ENCODE results near the gene PCP2. TPM values are rescaled to one million over a fixed set of nuclear protein-coding genes. Genes with fewer than 3 reads are reported as not detected.

Gene PCP2
- total and polyA plus RNA-seq, 2 of the 13 experiments (the other 11 are each of a cell fraction or from before 2014, with no cell fraction given), result 0.62 TPM; not detected in 1

DNA sequence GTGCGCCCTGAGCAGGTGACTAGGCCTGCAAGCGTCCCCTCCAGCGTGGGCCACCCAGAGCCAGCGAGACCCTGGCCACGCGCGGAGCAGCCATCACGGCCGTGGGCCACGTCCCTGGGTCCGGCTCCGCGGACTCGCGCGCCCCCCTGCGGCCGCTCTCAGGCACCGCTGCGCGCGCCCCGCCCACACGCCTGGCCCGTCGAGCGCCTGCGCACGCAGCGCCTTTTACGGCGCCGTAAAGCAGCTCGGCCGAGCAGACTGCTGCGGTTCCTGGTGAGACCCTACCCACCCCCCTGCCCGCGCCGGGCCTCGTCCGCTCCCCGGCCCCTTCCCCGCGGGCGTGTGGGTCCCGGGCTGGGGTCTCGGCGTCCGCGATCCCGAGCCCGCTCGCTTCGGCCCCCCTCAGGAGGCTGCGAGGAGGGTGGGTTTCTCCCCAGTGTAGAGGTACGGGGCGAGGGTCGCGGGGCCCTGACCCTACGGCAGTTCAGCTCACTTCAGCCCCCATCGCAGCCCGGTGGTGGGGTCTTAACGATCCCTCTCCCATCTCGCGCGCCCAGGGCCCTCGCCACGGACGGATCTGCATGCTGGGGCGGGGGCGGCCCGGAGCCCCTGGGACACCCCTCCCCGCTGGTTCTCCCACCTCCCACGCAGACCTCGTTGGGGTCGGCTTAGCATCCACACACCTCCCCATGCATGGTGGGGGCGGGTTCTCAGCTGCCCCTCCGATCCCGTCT, 47.3 kb upstream of the PCP2 start, which contains the start of gene TRAPPC5 (continued):
- TF ChIP-seq NFAT5 (CRISPR knock-in tag; IDR thresholded peaks at IDR 0.05), result 0 out of 2 replicates have a peak, but pooled peaks have one; percentile 44
- TF ChIP-seq ZNF234 (CRISPR knock-in tag; conservative IDR thresholded peaks at IDR 0.05), result 0 out of 2 replicates have a peak, but pooled peaks have one; percentile 68
- no peak for TF ChIP-seq TBX3 (IDR thresholded peaks at IDR 0.05; ENCODE audit: borderline replicate concordance)
- TF ChIP-seq, protein P1, sequence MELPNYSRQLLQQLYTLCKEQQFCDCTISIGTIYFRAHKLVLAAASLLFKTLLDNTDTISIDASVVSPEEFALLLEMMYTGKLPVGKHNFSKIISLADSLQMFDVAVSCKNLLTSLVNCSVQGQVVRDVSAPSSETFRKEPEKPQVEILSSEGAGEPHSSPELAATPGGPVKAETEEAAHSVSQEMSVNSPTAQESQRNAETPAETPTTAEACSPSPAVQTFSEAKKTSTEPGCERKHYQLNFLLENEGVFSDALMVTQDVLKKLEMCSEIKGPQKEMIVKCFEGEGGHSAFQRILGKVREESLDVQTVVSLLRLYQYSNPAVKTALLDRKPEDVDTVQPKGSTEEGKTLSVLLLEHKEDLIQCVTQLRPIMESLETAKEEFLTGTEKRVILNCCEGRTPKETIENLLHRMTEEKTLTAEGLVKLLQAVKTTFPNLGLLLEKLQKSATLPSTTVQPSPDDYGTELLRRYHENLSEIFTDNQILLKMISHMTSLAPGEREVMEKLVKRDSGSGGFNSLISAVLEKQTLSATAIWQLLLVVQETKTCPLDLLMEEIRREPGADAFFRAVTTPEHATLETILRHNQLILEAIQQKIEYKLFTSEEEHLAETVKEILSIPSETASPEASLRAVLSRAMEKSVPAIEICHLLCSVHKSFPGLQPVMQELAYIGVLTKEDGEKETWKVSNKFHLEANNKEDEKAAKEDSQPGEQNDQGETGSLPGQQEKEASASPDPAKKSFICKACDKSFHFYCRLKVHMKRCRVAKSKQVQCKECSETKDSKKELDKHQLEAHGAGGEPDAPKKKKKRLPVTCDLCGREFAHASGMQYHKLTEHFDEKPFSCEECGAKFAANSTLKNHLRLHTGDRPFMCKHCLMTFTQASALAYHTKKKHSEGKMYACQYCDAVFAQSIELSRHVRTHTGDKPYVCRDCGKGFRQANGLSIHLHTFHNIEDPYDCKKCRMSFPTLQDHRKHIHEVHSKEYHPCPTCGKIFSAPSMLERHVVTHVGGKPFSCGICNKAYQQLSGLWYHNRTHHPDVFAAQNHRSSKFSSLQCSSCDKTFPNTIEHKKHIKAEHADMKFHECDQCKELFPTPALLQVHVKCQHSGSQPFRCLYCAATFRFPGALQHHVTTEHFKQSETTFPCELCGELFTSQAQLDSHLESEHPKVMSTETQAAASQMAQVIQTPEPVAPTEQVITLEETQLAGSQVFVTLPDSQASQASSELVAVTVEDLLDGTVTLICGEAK (IDR thresholded peaks at IDR 0.05), result no peak
- TF ChIP-seq, protein P1 (CRISPR knock-in tag; IDR thresholded peaks at IDR 0.05), result peak; percentile 30; the same call in 1 of the 2 replicates
- peak; percentile 87 for TF ChIP-seq ZNF274 (CRISPR knock-in tag; IDR thresholded peaks at IDR 0.05)
- TF ChIP-seq RXRA (CRISPR knock-in tag; IDR thresholded peaks at IDR 0.05), result peak; percentile 2; the same call in 1 of the 2 replicates
- no peak for TF ChIP-seq GTF2F1 (IDR thresholded peaks at IDR 0.05; ENCODE audit: low read length)
- TF ChIP-seq PLSCR1 (CRISPR knock-in tag; IDR thresholded peaks at IDR 0.05; ENCODE audit: borderline replicate concordance), result no peak
- peak; percentile 63; the same call in 1 of the 2 replicates for TF ChIP-seq SMAD1 (CRISPR knock-in tag; IDR thresholded peaks at IDR 0.05; ENCODE audit: borderline replicate concordance, low read depth)
- TF ChIP-seq, protein P2, sequence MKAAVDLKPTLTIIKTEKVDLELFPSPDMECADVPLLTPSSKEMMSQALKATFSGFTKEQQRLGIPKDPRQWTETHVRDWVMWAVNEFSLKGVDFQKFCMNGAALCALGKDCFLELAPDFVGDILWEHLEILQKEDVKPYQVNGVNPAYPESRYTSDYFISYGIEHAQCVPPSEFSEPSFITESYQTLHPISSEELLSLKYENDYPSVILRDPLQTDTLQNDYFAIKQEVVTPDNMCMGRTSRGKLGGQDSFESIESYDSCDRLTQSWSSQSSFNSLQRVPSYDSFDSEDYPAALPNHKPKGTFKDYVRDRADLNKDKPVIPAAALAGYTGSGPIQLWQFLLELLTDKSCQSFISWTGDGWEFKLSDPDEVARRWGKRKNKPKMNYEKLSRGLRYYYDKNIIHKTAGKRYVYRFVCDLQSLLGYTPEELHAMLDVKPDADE (CRISPR knock-in tag; IDR thresholded peaks at IDR 0.05), result no peak
- TF ChIP-seq ZZZ3 (CRISPR knock-in tag; IDR thresholded peaks at IDR 0.05; ENCODE audit: borderline replicate concordance), result 0 out of 2 replicates have a peak, but pooled peaks have one; percentile 22
